H9 (cell line): ENCODE data around the gene NRXN3. TPM values are rescaled to one million over a fixed set of nuclear protein-coding genes. Genes with fewer than 3 reads are reported as not detected.

Source experiments
- DNase-seq: peaks from one replicate; pipeline ENCODE4 v3.0.0-alpha.2; 2017
- H2AFZ ChIP-seq: one replicate; pipeline ENCODE4 v1.6.1; 2013; ENCODE audit warnings: mild to moderate bottlenecking, low read length, control low read depth, moderate library complexity
- H2AK5ac ChIP-seq: 2 replicates; pipeline ENCODE4 v1.6.1; 2013; ENCODE audit warnings: low read length, control low read depth, mixed read lengths; ENCODE audit not compliant: insufficient read length
- H2BK120ac ChIP-seq: one replicate; pipeline ENCODE4 v1.6.1; 2013; ENCODE audit warnings: low read depth, mild to moderate bottlenecking, low read length, control low read depth, inconsistent platforms; ENCODE audit not compliant: poor library complexity, severe bottlenecking
- H2BK12ac ChIP-seq: 2 replicates; pipeline ENCODE4 v1.6.1; 2013; ENCODE audit warnings: low read length, control low read depth, mixed read lengths, low read depth; ENCODE audit not compliant: insufficient read length
- H2BK15ac ChIP-seq: 2 replicates; pipeline ENCODE4 v1.6.1; 2013; ENCODE audit warnings: low read depth, low read length, control low read depth
- H2BK20ac ChIP-seq: one replicate; pipeline ENCODE4 v1.6.1; 2013; ENCODE audit warnings: low read depth, mild to moderate bottlenecking, low read length, control low read depth, inconsistent platforms; ENCODE audit not compliant: poor library complexity, severe bottlenecking
- H2BK5ac ChIP-seq: 2 replicates; pipeline ENCODE4 v1.6.1; 2013; ENCODE audit warnings: low read length, control low read depth, mixed read lengths; ENCODE audit not compliant: insufficient read length
- H3K14ac ChIP-seq: 2 replicates; pipeline ENCODE4 v1.6.1; 2013; ENCODE audit warnings: low read length, control low read depth; ENCODE audit not compliant: insufficient read depth
- H3K18ac ChIP-seq: 2 replicates; pipeline ENCODE4 v1.6.1; 2013; ENCODE audit warnings: low read depth, mild to moderate bottlenecking, mixed read lengths, low read length, control low read depth; ENCODE audit not compliant: insufficient read length
- H3K23ac ChIP-seq: 2 replicates; pipeline ENCODE4 v1.6.1; 2013; ENCODE audit warnings: low read length, control low read depth, mixed read lengths, low read depth; ENCODE audit not compliant: insufficient read length
- H3K23me2 ChIP-seq: 2 replicates; pipeline ENCODE4 v1.6.1; 2013; ENCODE audit warnings: low read depth, mild to moderate bottlenecking, mixed read lengths, low read length, control low read depth; ENCODE audit not compliant: insufficient read length, poor library complexity, severe bottlenecking
- H3K27ac ChIP-seq: 2 replicates; pipeline ENCODE4 v1.5.1; 2013; ENCODE audit warnings: low read length, control low read depth, mixed read lengths, low read depth; ENCODE audit not compliant: insufficient read length
- H3K27me3 ChIP-seq: 2 replicates; pipeline ENCODE4 v1.6.1; 2013; ENCODE audit warnings: low read length, control low read depth, inconsistent platforms; ENCODE audit not compliant: insufficient read depth
- H3K4ac ChIP-seq: 2 replicates; pipeline ENCODE4 v1.6.1; 2013; ENCODE audit warnings: low read depth, mild to moderate bottlenecking, control low read depth, inconsistent platforms, low read length, moderate library complexity
- H3K4me1 ChIP-seq: 2 replicates; pipeline ENCODE4 v1.6.1; 2013; ENCODE audit warnings: low read length, control low read depth, inconsistent platforms; ENCODE audit not compliant: insufficient read depth
- H3K4me2 ChIP-seq: 2 replicates; pipeline ENCODE4 v1.6.1; 2013; ENCODE audit warnings: low read length, control low read depth, mixed read lengths; ENCODE audit not compliant: insufficient read length, insufficient read depth
- H3K56ac ChIP-seq: 2 replicates; pipeline ENCODE4 v1.6.1; 2013; ENCODE audit warnings: low read depth, mild to moderate bottlenecking, mixed read lengths, low read length, control low read depth; ENCODE audit not compliant: insufficient read length
- H3K79me1 ChIP-seq: 2 replicates; pipeline ENCODE4 v1.6.1; 2013; ENCODE audit warnings: low read depth, mild to moderate bottlenecking, moderate library complexity, low read length, control low read depth, inconsistent platforms; ENCODE audit not compliant: insufficient read depth, poor library complexity, severe bottlenecking
- H3K79me2 ChIP-seq: 2 replicates; pipeline ENCODE4 v1.6.1; 2013; ENCODE audit warnings: low read length, control low read depth, inconsistent platforms; ENCODE audit not compliant: insufficient read depth
- H3K9ac ChIP-seq: 2 replicates; pipeline ENCODE4 v1.6.1; 2013; ENCODE audit warnings: low read length, control low read depth, mixed read lengths; ENCODE audit not compliant: insufficient read length; ENCODE audit errors: extremely low read depth
- H3K9me3 ChIP-seq: one replicate; pipeline ENCODE4 v1.6.1; 2013; ENCODE audit warnings: low read depth, low read length, inconsistent platforms; ENCODE audit not compliant: control insufficient read depth
- H3T11ph ChIP-seq: one replicate; pipeline ENCODE4 v1.6.1; 2013; ENCODE audit warnings: mild to moderate bottlenecking, low read length, control low read depth, inconsistent platforms
- H4K20me1 ChIP-seq: one replicate; pipeline ENCODE4 v1.6.1; 2013; ENCODE audit not compliant: control insufficient read depth, insufficient read length, insufficient read depth
- H4K5ac ChIP-seq: 2 replicates; pipeline ENCODE4 v1.6.1; 2013; ENCODE audit warnings: low read depth, mild to moderate bottlenecking, mixed read lengths, low read length, control low read depth; ENCODE audit not compliant: insufficient read length
- H4K8ac ChIP-seq: replicated peaks from 2 replicates; pipeline ENCODE4 v1.6.1; 2013; ENCODE audit warnings: low read length, control low read depth, mixed read lengths, low read depth; ENCODE audit not compliant: insufficient read length
- H4K91ac ChIP-seq: 2 replicates; pipeline ENCODE4 v1.6.1; 2013; ENCODE audit warnings: low read depth, mild to moderate bottlenecking, moderate library complexity, mixed read lengths, low read length, control low read depth; ENCODE audit not compliant: insufficient read length
- H3K27ac Mint-ChIP-seq, 3 experiments: 2 replicates in 2 of 3; 3 replicates in 1 of 3; pipeline ENCODE4 v1.8.0; 2020 to 2021; ENCODE audit warnings: mixed read lengths in 3 of 3, mild to moderate bottlenecking in 1 of 3, moderate library complexity in 1 of 3
- H3K27me3 Mint-ChIP-seq: 2 replicates; pipeline ENCODE4 v1.8.0; 2021; ENCODE audit warnings: low read depth, mild to moderate bottlenecking, moderate library complexity, mixed read lengths
- H3K36me3 Mint-ChIP-seq, 3 experiments: 2 replicates in 2 of 3; 3 replicates in 1 of 3; pipeline ENCODE4 v1.8.0; 2020 to 2021; ENCODE audit warnings: low read depth in 3 of 3, mixed read lengths in 3 of 3; ENCODE audit not compliant: insufficient read depth in 1 of 3
- H3K4me1 Mint-ChIP-seq, 2 experiments: 2 replicates each; pipeline ENCODE4 v1.8.0; 2020; ENCODE audit warnings: mixed read lengths in 2 of 2
- H3K4me3 Mint-ChIP-seq, 2 experiments: 2 replicates in 1 of 2; 3 replicates in 1 of 2; pipeline ENCODE4 v1.8.0; 2020 to 2021; ENCODE audit warnings: mild to moderate bottlenecking in 2 of 2, mixed read lengths in 2 of 2, moderate library complexity in 1 of 2
- H3K9me3 Mint-ChIP-seq, 2 experiments: 2 replicates in 1 of 2; 3 replicates in 1 of 2; pipeline ENCODE4 v1.8.0; 2020; ENCODE audit warnings: mild to moderate bottlenecking in 2 of 2, mixed read lengths in 2 of 2, moderate library complexity in 1 of 2
- WGBS: extraction: QIAGEN DNeasy Blood & Tissue Kit; methylation state at CpG from one replicate; pipeline ENCODE4 v1.1.7; 2013; ENCODE audit warnings: missing lambda C conversion rate, low lambda C conversion rate, mixed read lengths; ENCODE audit not compliant: insufficient read length; ENCODE audit errors: extremely low coverage; 5-methylcytosine and 5-hydroxymethylcytosine counted together
- total RNA-seq: library from RNA; stranded (reverse); gene quantifications from 2 replicates; pipeline ENCODE4 v1.2.1, GENCODE V29; 2021
- TF ChIP-seq, protein P1 (sequence below): fragments of 200-600 bp; sonication (generic); conservative IDR thresholded peaks from 3 replicates; pipeline ENCODE4 v1.8.0; 2021; ENCODE audit warnings: antibody characterized with exemption, mild to moderate bottlenecking

NRXN3 gene
- total RNA-seq, 1 experiment from 2014 or later, result 1.8 TPM

DNA sequence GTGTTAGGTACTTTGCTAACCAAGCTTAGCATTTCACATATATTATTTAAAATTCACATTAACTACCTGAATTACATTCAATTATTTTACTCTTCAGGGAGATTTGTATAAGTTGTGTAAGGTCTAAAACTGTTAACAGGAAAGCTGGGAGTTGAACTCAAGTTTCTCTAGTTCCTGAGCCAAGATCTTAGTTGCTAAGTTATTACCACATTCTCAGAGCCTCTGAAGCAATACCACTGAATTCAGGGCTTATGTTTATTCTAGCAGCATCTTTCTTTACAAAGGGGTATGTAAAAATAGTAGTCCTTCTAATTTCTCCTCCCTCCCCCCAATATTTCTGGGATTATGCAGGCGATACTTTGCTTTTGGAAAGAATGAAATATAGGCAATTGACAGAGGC lies 1254.3 kb downstream of the NRXN3 start:
- Mint-ChIP-seq H3K4me3 (no peak overlapping the region), H3K4me1 (no peaks in the 10 kb centered on the region), H3K27me3 (no peaks in the 10 kb centered on the region), H3K36me3 (no peaks in the 10 kb centered on the region), H3K27ac (no peak overlapping the region), H3K9me3 (no peaks in the 10 kb centered on the region)
- Histone ChIP-seq H4K91ac (no peak overlapping the region), H3K9me3 (no peaks in the 10 kb centered on the region), H3K79me1 (no peaks in the 10 kb centered on the region), H2BK15ac (no peak overlapping the region), H3K18ac (no peak overlapping the region), H3K4ac (no peak overlapping the region), H3K56ac (no peak overlapping the region), H2AFZ (no peak overlapping the region), H4K20me1 (no peaks in the 10 kb centered on the region), H4K8ac (no peak overlapping the region), H3T11ph (no peak overlapping the region), H3K4me1 (no peaks in the 10 kb centered on the region), H3K27ac (no peak overlapping the region), H3K14ac (no peak overlapping the region), H3K79me2 (no peaks in the 10 kb centered on the region), H2BK120ac (no peak overlapping the region), H3K9ac (no peak overlapping the region), H4K5ac (no peak overlapping the region), H2BK12ac (no peak overlapping the region), H3K4me2 (no peak overlapping the region), H3K23me2 (no peaks in the 10 kb centered on the region), H2AK5ac (no peak overlapping the region), H3K23ac (no peak overlapping the region), H3K27me3 (no peaks in the 10 kb centered on the region), H2BK20ac (no peak overlapping the region), H2BK5ac (no peak overlapping the region)
- no CpG with 5 or more reads among the region's 1 CpG for WGBS
- DNase-seq, result no peak
- TF ChIP-seq, protein P1, sequence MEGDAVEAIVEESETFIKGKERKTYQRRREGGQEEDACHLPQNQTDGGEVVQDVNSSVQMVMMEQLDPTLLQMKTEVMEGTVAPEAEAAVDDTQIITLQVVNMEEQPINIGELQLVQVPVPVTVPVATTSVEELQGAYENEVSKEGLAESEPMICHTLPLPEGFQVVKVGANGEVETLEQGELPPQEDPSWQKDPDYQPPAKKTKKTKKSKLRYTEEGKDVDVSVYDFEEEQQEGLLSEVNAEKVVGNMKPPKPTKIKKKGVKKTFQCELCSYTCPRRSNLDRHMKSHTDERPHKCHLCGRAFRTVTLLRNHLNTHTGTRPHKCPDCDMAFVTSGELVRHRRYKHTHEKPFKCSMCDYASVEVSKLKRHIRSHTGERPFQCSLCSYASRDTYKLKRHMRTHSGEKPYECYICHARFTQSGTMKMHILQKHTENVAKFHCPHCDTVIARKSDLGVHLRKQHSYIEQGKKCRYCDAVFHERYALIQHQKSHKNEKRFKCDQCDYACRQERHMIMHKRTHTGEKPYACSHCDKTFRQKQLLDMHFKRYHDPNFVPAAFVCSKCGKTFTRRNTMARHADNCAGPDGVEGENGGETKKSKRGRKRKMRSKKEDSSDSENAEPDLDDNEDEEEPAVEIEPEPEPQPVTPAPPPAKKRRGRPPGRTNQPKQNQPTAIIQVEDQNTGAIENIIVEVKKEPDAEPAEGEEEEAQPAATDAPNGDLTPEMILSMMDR, result no peak
